Coronary artery (tissue), 2 donors: Measurements from ENCODE around the gene VARS1.

Experiments
- DNase-seq: peaks from one replicate; pipeline ENCODE4 v3.0.0-alpha.2; 2017; ENCODE audit warnings: low spot score
- H3K27ac ChIP-seq, 2 donors: fragments of 200-600 bp; sonication (generic); one replicate each; pipeline ENCODE4 v1.5.1; 2016 to 2019
- H3K4me3 ChIP-seq: fragments of 200-600 bp; sonication (generic); 2 replicates; pipeline ENCODE4 v1.5.1; 2016; ENCODE audit warnings: mild to moderate bottlenecking, moderate library complexity
- TF ChIP-seq, protein P1 (sequence below): fragments of 200-600 bp; sonication (generic); IDR thresholded peaks from one replicate; pipeline ENCODE4 v1.5.1; 2019; ENCODE audit warnings: antibody characterized with exemption

The VARS1 gene

DNA sequence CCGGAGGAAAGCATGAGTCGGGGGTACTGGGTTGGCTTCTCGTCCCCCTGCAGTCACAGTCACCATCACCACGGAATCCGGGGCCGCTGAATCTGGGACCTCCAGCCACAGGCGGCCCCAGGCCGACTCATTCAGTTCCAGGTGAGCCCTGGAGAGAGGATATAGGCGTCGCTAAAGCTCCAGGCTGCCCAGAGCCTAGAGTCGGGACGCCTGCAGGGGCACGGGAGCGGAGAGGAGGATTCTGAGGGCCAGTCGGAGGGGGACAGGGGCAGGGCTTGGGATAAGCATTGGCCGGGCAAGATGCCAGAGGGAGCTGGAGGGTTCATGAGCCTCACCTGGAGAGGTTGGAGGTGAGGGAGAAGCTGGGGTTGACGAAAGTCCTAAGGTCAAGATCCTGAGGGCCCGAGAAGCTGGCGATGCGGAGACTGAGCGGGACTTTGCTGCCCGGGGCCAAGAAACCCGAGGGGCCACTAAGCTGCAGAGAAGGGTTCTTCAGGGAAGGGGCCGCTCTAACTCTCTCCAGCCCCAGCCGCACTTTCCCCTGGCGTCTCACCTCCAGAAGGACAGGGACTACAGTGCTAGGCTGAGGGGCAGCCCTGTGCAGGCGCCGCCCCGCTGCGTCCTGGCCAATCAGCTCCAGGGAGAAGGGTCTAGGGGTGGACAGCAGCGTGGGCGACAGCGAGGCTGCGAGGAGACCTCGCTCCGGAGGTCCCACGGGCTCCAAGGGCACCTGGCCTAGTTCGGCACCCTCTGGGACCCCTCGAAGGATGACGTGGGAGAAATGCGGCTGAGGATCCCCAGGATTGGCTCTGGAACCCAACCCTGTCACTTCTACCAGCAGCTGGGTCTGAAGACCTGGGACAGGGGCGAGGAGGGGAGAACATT is 29.4 kb downstream of the VARS1 start:
- TF ChIP-seq, protein P1, sequence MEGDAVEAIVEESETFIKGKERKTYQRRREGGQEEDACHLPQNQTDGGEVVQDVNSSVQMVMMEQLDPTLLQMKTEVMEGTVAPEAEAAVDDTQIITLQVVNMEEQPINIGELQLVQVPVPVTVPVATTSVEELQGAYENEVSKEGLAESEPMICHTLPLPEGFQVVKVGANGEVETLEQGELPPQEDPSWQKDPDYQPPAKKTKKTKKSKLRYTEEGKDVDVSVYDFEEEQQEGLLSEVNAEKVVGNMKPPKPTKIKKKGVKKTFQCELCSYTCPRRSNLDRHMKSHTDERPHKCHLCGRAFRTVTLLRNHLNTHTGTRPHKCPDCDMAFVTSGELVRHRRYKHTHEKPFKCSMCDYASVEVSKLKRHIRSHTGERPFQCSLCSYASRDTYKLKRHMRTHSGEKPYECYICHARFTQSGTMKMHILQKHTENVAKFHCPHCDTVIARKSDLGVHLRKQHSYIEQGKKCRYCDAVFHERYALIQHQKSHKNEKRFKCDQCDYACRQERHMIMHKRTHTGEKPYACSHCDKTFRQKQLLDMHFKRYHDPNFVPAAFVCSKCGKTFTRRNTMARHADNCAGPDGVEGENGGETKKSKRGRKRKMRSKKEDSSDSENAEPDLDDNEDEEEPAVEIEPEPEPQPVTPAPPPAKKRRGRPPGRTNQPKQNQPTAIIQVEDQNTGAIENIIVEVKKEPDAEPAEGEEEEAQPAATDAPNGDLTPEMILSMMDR, result no peak
- Histone ChIP-seq H3K4me3 (peak overlapping the region; percentile 51), H3K27ac (no peak overlapping the region)
- no peak for DNase-seq

DNA sequence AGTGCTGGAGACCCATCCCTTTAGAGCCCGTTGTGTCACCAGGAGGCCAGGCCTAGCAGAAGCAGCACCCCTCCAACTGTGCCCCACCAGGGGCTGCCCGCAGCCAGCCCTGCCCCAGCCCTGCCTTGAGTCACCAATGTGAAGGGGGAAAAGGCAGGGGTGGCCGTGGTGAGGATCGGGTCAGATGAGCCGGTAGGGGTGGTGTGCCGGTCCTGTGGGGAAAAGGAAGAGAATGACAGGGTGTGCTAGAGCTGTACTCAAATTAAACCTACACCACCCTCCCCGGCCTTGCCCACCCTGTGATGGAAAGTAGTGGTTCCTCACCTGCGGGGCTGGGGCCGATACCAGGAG is 30.0 kb downstream of the VARS1 start:
- H3K4me3 ChIP-seq, result no peak overlapping the region
- no peak for DNase-seq
- TF ChIP-seq, protein P1, result no peak
- no peak overlapping the region for H3K27ac ChIP-seq

DNA sequence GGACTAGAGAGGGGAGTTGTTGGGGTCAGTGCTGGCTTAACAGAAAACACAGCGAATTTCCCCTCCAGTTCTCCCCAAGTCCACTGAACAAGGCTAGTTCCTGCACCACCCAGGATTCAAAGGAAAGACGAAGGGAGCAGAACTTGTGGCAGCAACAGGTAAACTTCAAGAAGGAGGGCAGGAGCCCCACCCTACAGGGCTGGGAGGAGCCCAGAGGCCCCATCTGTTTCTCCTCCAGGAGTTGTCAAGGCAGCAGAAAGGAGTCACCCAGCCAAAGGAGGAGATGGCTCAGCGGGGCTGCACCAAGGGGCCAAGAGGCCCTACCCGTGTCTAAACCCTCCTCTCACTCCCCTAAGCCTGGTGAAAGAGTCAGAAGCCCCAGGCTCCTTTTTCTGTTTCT is 31.4 kb downstream of the VARS1 start:
- TF ChIP-seq, protein P1, result no peak
- no peak for DNase-seq
- Histone ChIP-seq H3K27ac (no peak overlapping the region), H3K4me3 (no peak overlapping the region)

DNA sequence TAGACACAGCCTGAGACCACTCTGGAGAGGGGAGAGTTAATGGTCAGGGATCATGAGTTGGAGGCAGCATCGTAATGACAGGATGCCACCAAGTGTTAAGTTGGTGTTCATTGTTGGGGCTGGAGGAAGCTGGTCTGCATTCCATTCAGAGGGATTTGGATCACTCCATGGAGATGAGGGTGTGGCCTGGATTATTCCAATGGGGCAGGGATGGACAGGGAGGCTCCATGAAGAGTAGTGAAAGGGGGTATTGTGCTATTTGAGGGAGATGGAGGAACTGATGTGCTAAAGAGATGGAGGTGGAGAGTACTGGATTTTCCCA is 32.0 kb downstream of the VARS1 start:
- TF ChIP-seq, protein P1, result no peak
- Histone ChIP-seq H3K27ac (no peak overlapping the region), H3K4me3 (no peak overlapping the region)
- DNase-seq, result no peak

DNA sequence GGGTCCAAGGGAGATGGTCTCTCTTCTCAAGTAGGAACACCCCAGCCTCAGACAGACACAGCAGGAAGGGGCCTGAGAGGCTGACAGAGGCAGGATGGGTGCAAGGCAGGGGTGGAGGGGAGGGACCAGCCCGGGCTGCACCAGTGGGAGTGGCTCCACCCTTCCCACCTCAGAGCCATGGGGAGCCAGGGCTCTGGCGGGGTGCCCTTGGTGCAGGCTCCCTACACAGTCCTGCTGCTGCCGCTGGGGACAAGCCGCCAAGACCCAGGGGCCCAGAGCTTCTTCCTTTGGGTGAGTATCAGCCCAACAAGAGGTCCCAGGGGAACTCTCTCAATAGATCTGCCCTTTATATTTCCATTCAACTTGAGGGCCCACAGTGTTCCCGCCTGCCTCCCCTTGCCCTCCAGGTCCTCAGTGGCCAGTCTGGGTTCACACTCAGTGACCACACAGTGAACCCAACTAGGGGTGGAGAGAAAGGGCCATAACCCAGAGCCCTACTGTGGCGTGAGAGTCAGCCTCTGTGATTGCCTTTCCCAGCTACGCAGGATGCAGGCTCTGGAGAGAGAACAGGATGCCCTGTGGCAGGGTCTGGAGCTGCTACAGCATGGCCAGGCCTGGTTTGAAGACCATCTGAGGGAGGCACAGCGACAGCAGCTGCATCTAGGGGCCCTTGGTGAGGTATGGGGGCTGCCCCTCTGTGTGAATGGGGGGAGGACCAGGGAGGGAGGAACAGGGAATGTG is 32.5 kb downstream of the VARS1 start:
- TF ChIP-seq, protein P1, result no peak
- no peak overlapping the region for H3K27ac ChIP-seq
- DNase-seq, result no peak
- H3K4me3 ChIP-seq, result no peak overlapping the region

DNA sequence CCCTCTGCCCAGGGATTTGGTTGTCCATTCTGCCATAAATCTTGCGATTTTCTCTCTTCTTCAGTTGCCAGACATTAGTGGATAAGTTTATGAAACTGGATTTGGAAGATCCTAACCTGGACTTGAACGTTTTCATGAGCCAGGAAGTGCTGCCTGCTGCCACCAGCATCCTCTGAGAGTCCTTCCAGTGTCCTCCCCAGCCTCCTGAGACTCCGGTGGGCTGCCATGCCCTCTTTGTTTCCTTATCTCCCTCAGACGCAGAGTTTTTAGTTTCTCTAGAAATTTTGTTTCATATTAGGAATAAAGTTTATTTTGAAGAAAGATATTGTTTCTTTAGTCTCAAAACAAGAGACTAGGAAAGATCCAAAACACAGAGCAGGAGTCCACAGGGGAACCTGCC is 33.2 kb downstream of the VARS1 start, which contains the start of gene SAPCD1:
Gene SAPCD1 (plus strand): TSS at position 301 of the 400 bp plus-strand sequence. CDS start 399 bp downstream, outside the sequence.
- TF ChIP-seq, protein P1, result no peak
- no peak for DNase-seq
- Histone ChIP-seq H3K4me3 (no peak within 1 kb of the TSS), H3K27ac (no peak within 1 kb of the TSS)
